ENCODE measurements around the gene NR4A3.

DNA sequence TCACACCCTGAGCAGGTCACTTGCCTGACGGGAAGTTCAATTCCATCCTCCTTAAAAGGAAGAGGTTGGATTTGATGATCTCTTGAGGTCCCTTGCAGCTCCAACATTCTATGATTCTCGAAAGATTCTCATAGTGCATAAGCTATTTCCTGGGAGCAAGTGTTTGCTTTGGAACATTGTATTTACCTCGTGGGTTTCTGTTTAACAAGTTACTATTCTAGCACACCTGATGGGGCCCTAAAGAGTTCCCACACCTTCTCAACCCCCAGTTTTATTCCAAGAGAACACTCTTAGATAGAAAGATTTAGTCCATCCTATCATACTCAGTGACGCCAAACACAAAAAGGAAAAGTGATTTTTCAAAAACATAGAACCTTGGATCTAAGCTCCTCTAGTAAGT is 23.4 kb downstream of the NR4A3 start:
- TF ChIP-seq CTCF (IDR thresholded peaks at IDR 0.05) (no peak), POLR2A (IDR thresholded peaks at IDR 0.05) (no peak)

Measured in Peyer's patch (tissue), 4 donors.